H9 (cell line): ENCODE measurements around the gene ARIH1. TPM values are rescaled to one million over a fixed set of nuclear protein-coding genes. Genes with fewer than 3 reads are reported as not detected.

Experiments
- DNase-seq: peaks from one replicate; pipeline ENCODE4 v3.0.0-alpha.2; 2017
- H2AFZ ChIP-seq: one replicate; pipeline ENCODE4 v1.6.1; 2013; ENCODE audit warnings: mild to moderate bottlenecking, low read length, control low read depth, moderate library complexity
- H2AK5ac ChIP-seq: 2 replicates; pipeline ENCODE4 v1.6.1; 2013; ENCODE audit warnings: low read length, control low read depth, mixed read lengths; ENCODE audit not compliant: insufficient read length
- H2BK120ac ChIP-seq: one replicate; pipeline ENCODE4 v1.6.1; 2013; ENCODE audit warnings: low read depth, mild to moderate bottlenecking, low read length, control low read depth, inconsistent platforms; ENCODE audit not compliant: poor library complexity, severe bottlenecking
- H2BK12ac ChIP-seq: 2 replicates; pipeline ENCODE4 v1.6.1; 2013; ENCODE audit warnings: low read length, control low read depth, mixed read lengths, low read depth; ENCODE audit not compliant: insufficient read length
- H2BK15ac ChIP-seq: 2 replicates; pipeline ENCODE4 v1.6.1; 2013; ENCODE audit warnings: low read depth, low read length, control low read depth
- H2BK20ac ChIP-seq: one replicate; pipeline ENCODE4 v1.6.1; 2013; ENCODE audit warnings: low read depth, mild to moderate bottlenecking, low read length, control low read depth, inconsistent platforms; ENCODE audit not compliant: poor library complexity, severe bottlenecking
- H2BK5ac ChIP-seq: 2 replicates; pipeline ENCODE4 v1.6.1; 2013; ENCODE audit warnings: low read length, control low read depth, mixed read lengths; ENCODE audit not compliant: insufficient read length
- H3K14ac ChIP-seq: 2 replicates; pipeline ENCODE4 v1.6.1; 2013; ENCODE audit warnings: low read length, control low read depth; ENCODE audit not compliant: insufficient read depth
- H3K18ac ChIP-seq: 2 replicates; pipeline ENCODE4 v1.6.1; 2013; ENCODE audit warnings: low read depth, mild to moderate bottlenecking, mixed read lengths, low read length, control low read depth; ENCODE audit not compliant: insufficient read length
- H3K23ac ChIP-seq: 2 replicates; pipeline ENCODE4 v1.6.1; 2013; ENCODE audit warnings: low read length, control low read depth, mixed read lengths, low read depth; ENCODE audit not compliant: insufficient read length
- H3K23me2 ChIP-seq: 2 replicates; pipeline ENCODE4 v1.6.1; 2013; ENCODE audit warnings: low read depth, mild to moderate bottlenecking, mixed read lengths, low read length, control low read depth; ENCODE audit not compliant: insufficient read length, poor library complexity, severe bottlenecking
- H3K27ac ChIP-seq: 2 replicates; pipeline ENCODE4 v1.5.1; 2013; ENCODE audit warnings: low read length, control low read depth, mixed read lengths, low read depth; ENCODE audit not compliant: insufficient read length
- H3K27me3 ChIP-seq: 2 replicates; pipeline ENCODE4 v1.6.1; 2013; ENCODE audit warnings: low read length, control low read depth, inconsistent platforms; ENCODE audit not compliant: insufficient read depth
- H3K4ac ChIP-seq: 2 replicates; pipeline ENCODE4 v1.6.1; 2013; ENCODE audit warnings: low read depth, mild to moderate bottlenecking, control low read depth, inconsistent platforms, low read length, moderate library complexity
- H3K4me1 ChIP-seq: 2 replicates; pipeline ENCODE4 v1.6.1; 2013; ENCODE audit warnings: low read length, control low read depth, inconsistent platforms; ENCODE audit not compliant: insufficient read depth
- H3K4me2 ChIP-seq: 2 replicates; pipeline ENCODE4 v1.6.1; 2013; ENCODE audit warnings: low read length, control low read depth, mixed read lengths; ENCODE audit not compliant: insufficient read length, insufficient read depth
- H3K56ac ChIP-seq: 2 replicates; pipeline ENCODE4 v1.6.1; 2013; ENCODE audit warnings: low read depth, mild to moderate bottlenecking, mixed read lengths, low read length, control low read depth; ENCODE audit not compliant: insufficient read length
- H3K79me1 ChIP-seq: 2 replicates; pipeline ENCODE4 v1.6.1; 2013; ENCODE audit warnings: low read depth, mild to moderate bottlenecking, moderate library complexity, low read length, control low read depth, inconsistent platforms; ENCODE audit not compliant: insufficient read depth, poor library complexity, severe bottlenecking
- H3K79me2 ChIP-seq: 2 replicates; pipeline ENCODE4 v1.6.1; 2013; ENCODE audit warnings: low read length, control low read depth, inconsistent platforms; ENCODE audit not compliant: insufficient read depth
- H3K9ac ChIP-seq: 2 replicates; pipeline ENCODE4 v1.6.1; 2013; ENCODE audit warnings: low read length, control low read depth, mixed read lengths; ENCODE audit not compliant: insufficient read length; ENCODE audit errors: extremely low read depth
- H3K9me3 ChIP-seq: one replicate; pipeline ENCODE4 v1.6.1; 2013; ENCODE audit warnings: low read depth, low read length, inconsistent platforms; ENCODE audit not compliant: control insufficient read depth
- H3T11ph ChIP-seq: one replicate; pipeline ENCODE4 v1.6.1; 2013; ENCODE audit warnings: mild to moderate bottlenecking, low read length, control low read depth, inconsistent platforms
- H4K20me1 ChIP-seq: one replicate; pipeline ENCODE4 v1.6.1; 2013; ENCODE audit not compliant: control insufficient read depth, insufficient read length, insufficient read depth
- H4K5ac ChIP-seq: 2 replicates; pipeline ENCODE4 v1.6.1; 2013; ENCODE audit warnings: low read depth, mild to moderate bottlenecking, mixed read lengths, low read length, control low read depth; ENCODE audit not compliant: insufficient read length
- H4K8ac ChIP-seq: replicated peaks from 2 replicates; pipeline ENCODE4 v1.6.1; 2013; ENCODE audit warnings: low read length, control low read depth, mixed read lengths, low read depth; ENCODE audit not compliant: insufficient read length
- H4K91ac ChIP-seq: 2 replicates; pipeline ENCODE4 v1.6.1; 2013; ENCODE audit warnings: low read depth, mild to moderate bottlenecking, moderate library complexity, mixed read lengths, low read length, control low read depth; ENCODE audit not compliant: insufficient read length
- H3K27ac Mint-ChIP-seq, 3 experiments: 2 replicates in 2 of 3; 3 replicates in 1 of 3; pipeline ENCODE4 v1.8.0; 2020 to 2021; ENCODE audit warnings: mixed read lengths in 3 of 3, mild to moderate bottlenecking in 1 of 3, moderate library complexity in 1 of 3
- H3K27me3 Mint-ChIP-seq: 2 replicates; pipeline ENCODE4 v1.8.0; 2021; ENCODE audit warnings: low read depth, mild to moderate bottlenecking, moderate library complexity, mixed read lengths
- H3K36me3 Mint-ChIP-seq, 3 experiments: 2 replicates in 2 of 3; 3 replicates in 1 of 3; pipeline ENCODE4 v1.8.0; 2020 to 2021; ENCODE audit warnings: low read depth in 3 of 3, mixed read lengths in 3 of 3; ENCODE audit not compliant: insufficient read depth in 1 of 3
- H3K4me1 Mint-ChIP-seq, 2 experiments: 2 replicates each; pipeline ENCODE4 v1.8.0; 2020; ENCODE audit warnings: mixed read lengths in 2 of 2
- H3K4me3 Mint-ChIP-seq, 2 experiments: 2 replicates in 1 of 2; 3 replicates in 1 of 2; pipeline ENCODE4 v1.8.0; 2020 to 2021; ENCODE audit warnings: mild to moderate bottlenecking in 2 of 2, mixed read lengths in 2 of 2, moderate library complexity in 1 of 2
- H3K9me3 Mint-ChIP-seq, 2 experiments: 2 replicates in 1 of 2; 3 replicates in 1 of 2; pipeline ENCODE4 v1.8.0; 2020; ENCODE audit warnings: mild to moderate bottlenecking in 2 of 2, mixed read lengths in 2 of 2, moderate library complexity in 1 of 2
- CTCF ChIP-seq: fragments of 200-600 bp; sonication (generic); conservative IDR thresholded peaks from 3 replicates; pipeline ENCODE4 v1.8.0; 2021; ENCODE audit warnings: antibody characterized with exemption, mild to moderate bottlenecking
- WGBS: extraction: QIAGEN DNeasy Blood & Tissue Kit; methylation state at CpG from one replicate; pipeline ENCODE4 v1.1.7; 2013; ENCODE audit warnings: missing lambda C conversion rate, low lambda C conversion rate, mixed read lengths; ENCODE audit not compliant: insufficient read length; ENCODE audit errors: extremely low coverage; 5-methylcytosine and 5-hydroxymethylcytosine counted together
- total RNA-seq: library from RNA; stranded (reverse); gene quantifications from 2 replicates; pipeline ENCODE4 v1.2.1, GENCODE V29; 2021

ARIH1 gene
- total RNA-seq, 1 experiment from 2014 or later = 158 TPM

- H2BK15ac ChIP-seq = no peak overlapping the region
- no peaks in the 10 kb centered on the region for H3K9me3 Mint-ChIP-seq
- no peak overlapping the region for H3T11ph ChIP-seq
- no peaks in the 10 kb centered on the region for H3K4me1 ChIP-seq
- DNase-seq = no peak
- H3K14ac ChIP-seq = no peak overlapping the region
- H4K5ac ChIP-seq = no peak overlapping the region
- no peak overlapping the region for H3K4me2 ChIP-seq
- H3K4me3 Mint-ChIP-seq = no peak overlapping the region
- no peaks in the 10 kb centered on the region for H3K23me2 ChIP-seq
- H2BK120ac ChIP-seq = no peak overlapping the region
- no peak overlapping the region for H2AK5ac ChIP-seq
- H4K20me1 ChIP-seq = no peaks in the 10 kb centered on the region
- no peak overlapping the region; a peak in 1 of 7 replicates for H3K27ac Mint-ChIP-seq
- no peak overlapping the region for H2AFZ ChIP-seq
- peaks cover 9 to 11% (median 9%) of the 10 kb centered on the region in 3 experiments for H3K36me3 Mint-ChIP-seq
- no peak overlapping the region for H2BK12ac ChIP-seq
- H3K27ac ChIP-seq = no peak overlapping the region
- no peak overlapping the region for H3K4ac ChIP-seq
- H3K27me3 ChIP-seq = no peaks in the 10 kb centered on the region
- H3K9ac ChIP-seq = no peak overlapping the region
- no peak for TF ChIP-seq CTCF
- peaks cover 16% of the 10 kb centered on the region for H3K79me1 ChIP-seq
- H3K56ac ChIP-seq = no peak overlapping the region
- H4K8ac ChIP-seq = no peak overlapping the region
- no peaks in the 10 kb centered on the region for H3K27me3 Mint-ChIP-seq
- no peak overlapping the region for H4K91ac ChIP-seq
- peaks cover 0 to 9% of the 10 kb centered on the region in 2 experiments; a peak in 2 of 4 replicates for H3K4me1 Mint-ChIP-seq
- no peaks in the 10 kb centered on the region for H3K9me3 ChIP-seq
- H2BK20ac ChIP-seq = no peak overlapping the region
- no peak overlapping the region for H3K23ac ChIP-seq
- WGBS = 100% methylated on average over 1 of the region's 1 CpG
- H3K18ac ChIP-seq = no peak overlapping the region
- peaks cover 29% of the 10 kb centered on the region; the same call in 1 of the 2 replicates for H3K79me2 ChIP-seq
- no peak overlapping the region for H2BK5ac ChIP-seq
Observed at GRCh38 chr15:72503147-72503546, 29.0 kb downstream of the ARIH1 start.
